NCI-H146 (cell line): ENCODE results near the gene HBQ1.
"Not testable (repeated sequence)": the region's sequence is repeated elsewhere in the genome, so short reads cannot be mapped to it uniquely, and the experiment has no call there.

Experiments used
- DNase-seq: peaks from one replicate; lab custom pipeline; 2025; lab: John Stamatoyannopoulos, UW

HBQ1 gene

DNA sequence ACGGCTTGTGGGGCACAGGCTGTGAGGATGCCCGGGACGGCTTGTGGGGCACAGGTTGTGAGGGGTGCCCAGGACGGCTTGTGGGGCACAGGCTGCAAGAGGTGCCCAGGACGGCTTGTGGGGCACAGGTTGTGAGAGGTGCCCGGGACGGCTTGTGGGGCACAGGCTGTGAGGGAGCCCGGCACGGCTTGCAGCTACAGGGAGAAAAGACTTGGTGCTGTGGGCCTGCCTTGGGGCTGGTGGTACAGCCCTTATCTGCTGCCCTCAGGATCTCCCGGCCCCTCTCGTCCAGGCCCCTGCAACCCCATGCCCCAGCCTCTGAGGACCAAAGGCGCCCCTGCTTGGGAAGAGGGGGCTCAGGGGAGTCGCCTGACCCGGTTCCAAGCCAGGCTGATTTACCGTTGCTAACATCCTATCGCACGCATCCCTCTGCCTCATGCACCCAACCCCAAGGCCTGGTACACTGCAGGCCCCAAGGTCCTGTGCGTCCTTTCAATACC is 19.5 kb upstream of the HBQ1 start:
- DNase-seq: no peak

DNA sequence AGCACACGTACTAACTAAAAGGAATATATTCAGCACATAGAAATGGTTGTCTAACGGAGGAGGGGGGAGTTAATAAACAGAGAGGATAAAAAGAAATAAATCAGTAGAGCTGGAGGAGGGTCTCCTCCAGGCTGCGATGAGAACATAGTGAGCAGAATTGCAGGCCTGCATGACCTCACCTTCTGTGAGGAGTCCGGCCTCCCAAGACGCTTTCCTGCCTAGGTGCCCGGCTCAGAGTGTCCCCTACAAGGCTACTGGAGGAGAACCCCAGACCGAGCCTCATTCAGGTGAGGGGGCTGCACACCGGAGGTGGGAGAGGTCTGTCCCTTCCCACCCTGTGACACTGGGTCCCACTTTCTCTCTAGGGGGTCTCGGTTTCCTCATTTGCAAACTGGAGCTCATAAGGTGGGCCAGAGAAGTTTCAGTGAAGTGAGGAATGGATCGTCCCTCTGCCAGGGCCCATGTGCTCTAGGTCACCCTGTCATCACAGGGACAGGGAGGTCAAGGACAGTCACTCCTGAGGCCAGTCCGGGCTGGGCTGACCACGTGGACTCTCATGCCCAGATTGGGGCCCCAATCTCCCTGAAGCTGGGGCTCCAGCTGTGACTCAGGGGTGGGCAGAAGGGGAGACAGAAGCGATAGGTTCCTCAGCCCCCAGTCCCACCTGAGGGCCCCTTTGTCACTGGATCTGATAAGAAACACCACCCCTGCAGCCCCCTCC is 17.8 kb upstream of the HBQ1 start:
- DNase-seq: no peak

DNA sequence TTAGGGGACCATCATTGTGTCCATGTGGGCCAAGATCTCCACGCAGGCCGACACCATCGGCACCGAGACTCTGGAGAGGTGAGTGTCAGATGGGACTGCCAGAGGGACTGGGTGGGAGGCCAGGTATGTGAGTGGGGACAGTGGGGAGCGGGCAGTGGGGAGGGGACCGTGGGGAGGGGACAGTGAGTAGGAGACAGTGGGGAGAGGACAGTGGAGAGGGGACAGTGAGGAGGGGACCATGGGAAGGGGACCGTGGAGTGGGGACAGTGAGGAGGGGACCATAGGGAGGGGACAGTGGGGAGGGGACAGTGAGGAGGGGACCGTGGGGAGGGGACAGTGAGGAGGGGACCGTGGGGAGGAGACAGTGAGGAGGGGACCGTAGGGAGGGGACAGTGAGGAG is 17.1 kb upstream of the HBQ1 start:
- DNase-seq: not testable (repeated sequence)

DNA sequence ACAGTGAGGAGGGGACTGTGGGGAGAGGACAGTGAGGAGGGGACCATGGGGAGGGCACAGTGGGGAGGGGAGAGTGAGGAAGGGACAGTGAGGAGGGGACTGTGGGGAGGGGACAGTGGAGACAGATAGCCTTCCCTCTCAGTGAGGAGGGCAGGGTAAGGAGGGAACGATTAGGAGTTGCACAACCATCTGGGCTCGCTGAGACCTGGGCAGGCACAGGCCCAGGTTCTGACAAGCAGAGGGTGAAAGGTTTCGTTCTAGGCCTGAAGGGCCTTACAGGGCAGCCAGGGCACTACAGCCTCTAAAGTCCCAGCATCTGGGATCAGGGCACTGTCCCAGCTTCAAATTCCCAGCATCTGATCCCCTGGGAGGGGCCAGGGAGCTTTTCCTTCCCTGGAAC is 16.6 kb upstream of the HBQ1 start:
- not testable (repeated sequence) for DNase-seq

DNA sequence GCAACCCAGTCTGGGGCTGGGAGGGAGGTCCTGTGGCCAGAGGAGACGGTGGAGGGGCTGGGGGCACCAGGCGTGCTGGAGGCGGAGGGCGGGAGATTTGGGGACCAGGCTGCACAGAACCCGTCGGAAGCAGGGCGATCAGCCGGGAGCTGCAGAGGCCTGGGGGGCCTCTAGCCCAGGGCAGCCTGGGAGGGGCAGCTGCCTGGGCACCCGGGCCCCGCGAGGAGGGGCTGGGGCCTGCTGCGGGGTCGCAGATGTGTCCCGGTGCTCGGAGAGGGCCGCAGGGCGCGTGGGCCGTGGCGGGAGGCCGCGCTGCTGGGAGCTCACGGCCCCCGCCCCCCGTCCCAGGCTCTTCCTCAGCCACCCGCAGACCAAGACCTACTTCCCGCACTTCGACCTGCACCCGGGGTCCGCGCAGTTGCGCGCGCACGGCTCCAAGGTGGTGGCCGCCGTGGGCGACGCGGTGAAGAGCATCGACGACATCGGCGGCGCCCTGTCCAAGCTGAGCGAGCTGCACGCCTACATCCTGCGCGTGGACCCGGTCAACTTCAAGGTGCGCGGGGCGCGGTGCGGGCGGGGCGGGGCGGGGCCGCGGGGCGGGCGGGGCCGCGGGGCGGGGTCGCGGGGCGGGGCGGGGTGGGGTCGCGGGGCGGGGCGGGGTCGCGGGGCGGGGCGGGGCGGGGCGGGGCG is 16.0 kb upstream of the HBQ1 start:
- DNase-seq: not testable (repeated sequence)

DNA sequence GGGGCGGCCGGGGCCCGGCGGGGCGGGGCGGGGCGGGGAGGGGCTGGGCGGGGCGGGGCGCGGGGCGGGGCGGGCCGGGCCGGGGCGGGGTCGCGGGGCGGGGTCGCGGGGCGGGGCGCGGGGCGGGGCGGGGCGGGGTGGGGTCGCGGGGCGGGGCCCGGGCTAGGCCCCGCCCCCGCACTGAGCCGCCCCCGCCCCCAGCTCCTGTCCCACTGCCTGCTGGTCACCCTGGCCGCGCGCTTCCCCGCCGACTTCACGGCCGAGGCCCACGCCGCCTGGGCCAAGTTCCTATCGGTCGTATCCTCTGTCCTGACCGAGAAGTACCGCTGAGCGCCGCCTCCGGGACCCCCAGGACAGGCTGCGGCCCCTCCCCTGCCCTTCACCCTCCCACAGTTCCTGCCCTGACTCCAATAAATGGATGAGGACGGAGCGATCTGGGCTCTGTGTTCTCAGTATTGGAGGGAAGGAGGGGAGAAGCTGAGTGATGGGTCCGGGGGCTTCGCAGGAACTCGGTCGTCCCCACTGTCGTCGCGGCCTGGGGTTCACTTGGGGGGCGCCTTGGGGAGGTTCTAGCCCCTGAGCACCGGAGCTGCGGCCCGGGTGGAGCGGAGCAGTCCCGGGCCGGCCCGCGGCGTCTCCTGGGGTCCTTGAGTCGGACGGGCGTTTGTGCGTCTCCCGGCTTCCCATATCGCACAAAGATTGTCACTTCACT is 15.3 kb upstream of the HBQ1 start:
- no peak for DNase-seq

DNA sequence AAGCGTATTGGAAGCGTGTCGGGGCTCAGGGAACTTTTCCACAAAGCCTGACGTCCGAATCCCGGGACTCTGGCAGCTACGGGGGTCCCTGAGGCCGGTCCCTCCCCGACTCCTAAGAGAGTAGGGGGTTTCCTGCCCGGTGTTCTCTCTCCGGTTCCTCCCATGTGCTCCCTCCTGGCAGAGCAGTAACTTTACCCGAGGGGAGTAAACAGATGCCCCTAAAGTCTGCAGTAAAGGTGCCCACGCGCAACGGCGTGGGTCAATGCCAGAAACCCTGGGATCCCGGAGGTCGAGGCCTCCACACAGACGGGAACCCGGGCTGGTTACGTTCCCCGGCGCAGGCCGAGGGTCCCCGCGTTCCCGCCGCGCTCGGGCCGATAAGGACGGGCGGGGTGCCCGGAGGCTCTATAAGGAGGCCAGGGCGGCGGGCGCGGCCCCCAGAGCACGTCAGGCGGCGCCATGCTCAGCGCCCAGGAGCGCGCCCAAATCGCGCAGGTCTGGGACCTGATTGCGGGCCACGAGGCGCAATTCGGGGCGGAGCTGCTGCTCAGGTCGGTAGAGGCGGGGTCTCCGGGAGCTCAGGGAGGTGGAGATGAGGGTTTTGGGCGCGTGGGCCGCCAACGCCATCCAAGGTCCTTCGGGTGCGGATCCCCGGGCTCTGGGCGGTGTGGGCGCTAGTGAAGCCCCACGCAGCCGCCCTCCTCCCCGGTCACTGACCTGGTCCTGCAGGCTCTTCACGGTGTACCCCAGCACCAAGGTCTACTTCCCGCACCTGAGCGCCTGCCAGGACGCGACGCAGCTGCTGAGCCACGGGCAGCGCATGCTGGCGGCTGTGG is 14.5 kb upstream of the HBQ1 start, which contains the start of gene HBM:
Gene HBM (plus strand): TSS at position 440 of the 836 bp plus-strand sequence. CDS start 20 bp downstream, at position 460.
- peak; percentile 52 for DNase-seq

DNA sequence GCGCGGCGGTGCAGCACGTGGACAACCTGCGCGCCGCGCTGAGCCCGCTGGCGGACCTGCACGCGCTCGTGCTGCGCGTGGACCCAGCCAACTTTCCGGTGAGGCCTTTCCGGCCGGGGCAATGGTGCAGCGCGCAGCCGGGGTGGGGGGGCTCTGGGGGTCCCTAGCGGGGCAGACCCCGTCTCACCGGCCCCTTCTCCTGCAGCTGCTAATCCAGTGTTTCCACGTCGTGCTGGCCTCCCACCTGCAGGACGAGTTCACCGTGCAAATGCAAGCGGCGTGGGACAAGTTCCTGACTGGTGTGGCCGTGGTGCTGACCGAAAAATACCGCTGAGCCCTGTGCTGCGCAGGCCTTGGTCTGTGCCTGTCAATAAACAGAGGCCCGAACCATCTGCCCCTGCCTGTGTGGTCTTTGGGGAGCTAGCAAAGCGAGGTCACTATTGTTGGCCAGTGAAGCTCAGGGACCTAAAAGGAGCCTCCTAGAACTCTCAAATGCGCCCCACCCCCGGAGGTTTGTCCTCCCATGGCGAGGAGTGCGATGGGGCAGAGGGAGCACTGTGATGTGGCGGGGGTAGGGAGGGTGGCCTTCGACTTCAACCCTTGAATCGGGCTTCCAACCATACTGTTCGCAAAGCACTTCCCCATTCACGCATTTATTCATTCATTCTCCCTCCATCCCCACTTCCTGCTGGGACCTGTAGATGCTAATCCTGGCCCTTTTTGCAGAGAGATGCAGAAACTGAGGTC is 13.7 kb upstream of the HBQ1 start:
- no peak for DNase-seq

DNA sequence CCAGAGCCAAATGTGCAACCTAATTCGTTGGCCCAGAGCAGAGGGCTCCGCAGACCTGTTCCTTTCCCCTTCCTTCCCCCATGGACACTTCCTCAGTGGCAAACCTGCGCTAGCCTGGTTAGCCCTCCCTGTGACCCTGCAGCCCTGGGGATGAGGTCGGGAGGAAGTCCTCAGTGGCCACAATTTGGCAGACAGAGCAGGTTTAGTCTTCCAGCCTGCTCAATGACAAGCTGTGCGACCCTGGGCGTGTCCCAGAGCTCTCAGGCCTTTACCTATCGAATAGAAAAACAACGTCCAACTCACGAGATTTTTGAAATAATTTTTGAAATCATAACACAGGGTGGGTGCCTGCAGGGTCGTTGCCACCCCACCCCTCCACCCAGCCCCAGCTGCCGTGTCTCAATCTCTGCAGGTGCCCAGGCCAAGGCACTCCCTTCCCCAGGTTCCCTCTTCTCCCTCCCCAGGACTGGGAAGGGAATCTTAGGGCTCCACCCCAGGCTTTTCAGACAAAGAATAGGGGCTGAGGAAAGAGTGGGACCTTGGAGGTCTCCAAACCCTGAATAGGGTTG is 13.1 kb upstream of the HBQ1 start:
- no peak for DNase-seq

DNA sequence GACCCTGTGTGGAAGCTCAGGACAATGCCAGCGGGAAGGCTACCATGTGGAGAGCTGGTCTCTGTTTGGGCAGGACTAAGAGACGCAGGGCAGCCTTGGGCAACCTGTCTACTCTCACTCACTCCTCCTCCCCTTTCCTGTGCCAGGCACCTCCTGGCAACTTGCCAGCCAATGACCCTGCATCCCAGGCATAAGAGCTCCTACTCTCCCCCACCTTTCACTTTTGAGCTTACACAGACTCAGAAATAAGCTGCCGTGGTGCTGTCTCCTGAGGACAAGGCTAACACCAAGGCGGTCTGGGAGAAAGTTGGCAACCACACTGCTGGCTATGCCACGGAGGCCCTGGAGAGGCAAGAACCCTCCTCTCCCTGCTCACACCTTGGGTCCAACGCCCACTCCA is 11.8 kb upstream of the HBQ1 start:
- no peak for DNase-seq

DNA sequence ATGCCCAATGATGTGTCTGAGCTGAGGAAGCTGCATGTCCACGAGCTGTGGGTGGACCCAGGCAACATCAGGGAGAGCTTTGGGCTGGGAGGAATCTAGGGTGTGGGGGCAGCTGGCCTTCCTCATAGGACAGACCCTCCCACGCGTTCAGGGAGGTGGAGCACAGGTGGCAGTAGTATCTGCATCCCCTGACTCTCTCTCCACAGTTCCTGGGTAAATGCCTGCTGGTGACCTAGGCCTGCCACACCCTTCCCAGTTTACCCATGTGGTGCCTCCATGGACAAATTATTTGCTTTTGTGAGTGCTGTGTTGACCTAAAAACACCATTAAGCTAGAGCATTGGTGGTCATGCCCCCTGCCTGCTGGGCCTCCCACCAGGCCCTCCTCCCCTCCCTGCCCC is 11.2 kb upstream of the HBQ1 start:
- DNase-seq: peak; percentile 33

DNA sequence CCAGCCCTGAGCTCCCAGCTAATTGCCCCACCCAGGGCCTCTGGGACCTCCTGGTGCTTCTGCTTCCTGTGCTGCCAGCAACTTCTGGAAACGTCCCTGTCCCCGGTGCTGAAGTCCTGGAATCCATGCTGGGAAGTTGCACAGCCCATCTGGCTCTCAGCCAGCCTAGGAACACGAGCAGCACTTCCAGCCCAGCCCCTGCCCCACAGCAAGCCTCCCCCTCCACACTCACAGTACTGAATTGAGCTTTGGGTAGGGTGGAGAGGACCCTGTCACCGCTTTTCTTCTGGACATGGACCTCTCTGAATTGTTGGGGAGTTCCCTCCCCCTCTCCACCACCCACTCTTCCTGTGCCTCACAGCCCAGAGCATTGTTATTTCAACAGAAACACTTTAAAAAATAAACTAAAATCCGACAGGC is 10.2 kb upstream of the HBQ1 start:
- DNase-seq: not testable (repeated sequence)

DNA sequence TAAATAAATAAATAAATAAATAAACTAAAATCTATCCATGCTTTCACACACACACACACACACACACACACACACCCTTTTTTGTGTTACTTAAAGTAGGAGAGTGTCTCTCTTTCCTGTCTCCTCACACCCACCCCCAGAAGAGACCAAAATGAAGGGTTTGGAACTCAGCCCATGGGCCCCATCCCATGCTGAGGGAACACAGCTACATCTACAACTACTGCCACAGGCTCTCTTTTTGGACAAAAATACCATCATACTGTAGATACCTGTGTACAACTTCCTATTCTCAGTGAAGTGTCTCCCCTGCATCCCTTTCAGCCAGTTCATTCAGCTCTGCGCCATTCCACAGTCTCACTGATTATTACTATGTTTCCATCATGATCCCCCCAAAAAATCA is 9.5 kb upstream of the HBQ1 start:
- DNase-seq: no peak

DNA sequence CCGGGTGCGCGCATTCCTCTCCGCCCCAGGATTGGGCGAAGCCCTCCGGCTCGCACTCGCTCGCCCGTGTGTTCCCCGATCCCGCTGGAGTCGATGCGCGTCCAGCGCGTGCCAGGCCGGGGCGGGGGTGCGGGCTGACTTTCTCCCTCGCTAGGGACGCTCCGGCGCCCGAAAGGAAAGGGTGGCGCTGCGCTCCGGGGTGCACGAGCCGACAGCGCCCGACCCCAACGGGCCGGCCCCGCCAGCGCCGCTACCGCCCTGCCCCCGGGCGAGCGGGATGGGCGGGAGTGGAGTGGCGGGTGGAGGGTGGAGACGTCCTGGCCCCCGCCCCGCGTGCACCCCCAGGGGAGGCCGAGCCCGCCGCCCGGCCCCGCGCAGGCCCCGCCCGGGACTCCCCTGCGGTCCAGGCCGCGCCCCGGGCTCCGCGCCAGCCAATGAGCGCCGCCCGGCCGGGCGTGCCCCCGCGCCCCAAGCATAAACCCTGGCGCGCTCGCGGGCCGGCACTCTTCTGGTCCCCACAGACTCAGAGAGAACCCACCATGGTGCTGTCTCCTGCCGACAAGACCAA is 7.8 kb upstream of the HBQ1 start, which contains the start of gene HBA2:
Gene HBA2 (plus strand): TSS at position 503 of the 568 bp plus-strand sequence. CDS start 37 bp downstream, at position 540.
- DNase-seq: not testable (repeated sequence)

DNA sequence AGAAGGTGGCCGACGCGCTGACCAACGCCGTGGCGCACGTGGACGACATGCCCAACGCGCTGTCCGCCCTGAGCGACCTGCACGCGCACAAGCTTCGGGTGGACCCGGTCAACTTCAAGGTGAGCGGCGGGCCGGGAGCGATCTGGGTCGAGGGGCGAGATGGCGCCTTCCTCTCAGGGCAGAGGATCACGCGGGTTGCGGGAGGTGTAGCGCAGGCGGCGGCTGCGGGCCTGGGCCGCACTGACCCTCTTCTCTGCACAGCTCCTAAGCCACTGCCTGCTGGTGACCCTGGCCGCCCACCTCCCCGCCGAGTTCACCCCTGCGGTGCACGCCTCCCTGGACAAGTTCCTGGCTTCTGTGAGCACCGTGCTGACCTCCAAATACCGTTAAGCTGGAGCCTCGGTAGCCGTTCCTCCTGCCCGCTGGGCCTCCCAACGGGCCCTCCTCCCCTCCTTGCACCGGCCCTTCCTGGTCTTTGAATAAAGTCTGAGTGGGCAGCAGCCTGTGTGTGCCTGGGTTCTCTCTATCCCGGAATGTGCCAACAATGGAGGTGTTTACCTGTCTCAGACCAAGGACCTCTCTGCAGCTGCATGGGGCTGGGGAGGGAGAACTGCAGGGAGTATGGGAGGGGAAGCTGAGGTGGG is 6.9 kb upstream of the HBQ1 start:
- not testable (repeated sequence) for DNase-seq

DNA sequence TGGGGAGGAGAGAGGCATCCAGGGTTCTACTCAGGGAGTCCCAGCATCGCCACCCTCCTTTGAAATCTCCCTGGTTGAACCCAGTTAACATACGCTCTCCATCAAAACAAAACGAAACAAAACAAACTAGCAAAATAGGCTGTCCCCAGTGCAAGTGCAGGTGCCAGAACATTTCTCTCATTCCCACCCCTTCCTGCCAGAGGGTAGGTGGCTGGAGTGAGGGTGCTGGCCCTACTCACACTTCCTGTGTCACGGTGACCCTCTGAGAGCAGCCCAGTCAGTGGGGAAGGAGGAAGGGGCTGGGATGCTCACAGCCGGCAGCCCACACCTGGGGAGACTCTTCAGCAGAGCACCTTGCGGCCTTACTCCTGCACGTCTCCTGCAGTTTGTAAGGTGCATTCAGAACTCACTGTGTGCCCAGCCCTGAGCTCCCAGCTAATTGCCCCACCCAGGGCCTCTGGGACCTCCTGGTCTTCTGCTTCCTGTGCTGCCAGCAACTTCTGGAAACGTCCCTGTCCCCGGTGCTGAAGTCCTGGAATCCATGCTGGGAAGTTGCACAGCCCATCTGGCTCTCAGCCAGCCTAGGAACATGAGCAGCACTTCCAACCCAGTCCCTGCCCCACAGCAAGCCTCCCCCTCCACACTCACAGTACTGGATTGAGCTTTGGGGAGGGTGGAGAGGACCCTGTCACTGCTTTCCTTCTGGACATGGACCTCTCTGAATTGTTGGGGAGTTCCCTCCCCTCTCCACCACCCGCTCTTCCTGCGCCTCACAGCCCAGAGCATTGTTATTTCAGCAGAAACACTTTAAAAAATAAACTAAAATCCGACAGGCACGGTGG is 6.1 kb upstream of the HBQ1 start:
- not testable (repeated sequence) for DNase-seq

DNA sequence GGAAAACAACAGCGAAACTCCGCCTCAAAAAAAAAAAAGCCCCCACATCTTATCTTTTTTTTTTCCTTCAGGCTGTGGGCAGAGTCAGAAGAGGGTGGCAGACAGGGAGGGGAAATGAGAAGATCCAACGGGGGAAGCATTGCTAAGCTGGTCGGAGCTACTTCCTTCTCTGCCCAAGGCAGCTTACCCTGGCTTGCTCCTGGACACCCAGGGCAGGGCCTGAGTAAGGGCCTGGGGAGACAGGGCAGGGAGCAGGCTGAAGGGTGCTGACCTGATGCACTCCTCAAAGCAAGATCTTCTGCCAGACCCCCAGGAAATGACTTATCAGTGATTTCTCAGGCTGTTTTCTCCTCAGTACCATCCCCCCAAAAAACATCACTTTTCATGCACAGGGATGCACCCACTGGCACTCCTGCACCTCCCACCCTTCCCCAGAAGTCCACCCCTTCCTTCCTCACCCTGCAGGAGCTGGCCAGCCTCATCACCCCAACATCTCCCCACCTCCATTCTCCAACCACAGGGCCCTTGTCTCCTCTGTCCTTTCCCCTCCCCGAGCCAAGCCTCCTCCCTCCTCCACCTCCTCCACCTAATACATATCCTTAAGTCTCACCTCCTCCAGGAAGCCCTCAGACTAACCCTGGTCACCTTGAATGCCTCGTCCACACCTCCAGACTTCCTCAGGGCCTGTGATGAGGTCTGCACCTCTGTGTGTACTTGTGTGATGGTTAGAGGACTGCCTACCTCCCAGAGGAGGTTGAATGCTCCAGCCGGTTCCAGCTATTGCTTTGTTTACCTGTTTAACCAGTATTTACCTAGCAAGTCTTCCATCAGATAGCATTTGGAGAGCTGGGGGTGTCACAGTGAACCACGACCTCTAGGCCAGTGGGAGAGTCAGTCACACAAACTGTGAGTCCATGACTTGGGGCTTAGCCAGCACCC is 5.0 kb upstream of the HBQ1 start:
- DNase-seq: no peak

DNA sequence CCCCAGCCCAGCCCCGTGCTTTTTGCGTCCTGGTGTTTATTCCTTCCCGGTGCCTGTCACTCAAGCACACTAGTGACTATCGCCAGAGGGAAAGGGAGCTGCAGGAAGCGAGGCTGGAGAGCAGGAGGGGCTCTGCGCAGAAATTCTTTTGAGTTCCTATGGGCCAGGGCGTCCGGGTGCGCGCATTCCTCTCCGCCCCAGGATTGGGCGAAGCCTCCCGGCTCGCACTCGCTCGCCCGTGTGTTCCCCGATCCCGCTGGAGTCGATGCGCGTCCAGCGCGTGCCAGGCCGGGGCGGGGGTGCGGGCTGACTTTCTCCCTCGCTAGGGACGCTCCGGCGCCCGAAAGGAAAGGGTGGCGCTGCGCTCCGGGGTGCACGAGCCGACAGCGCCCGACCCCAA is 4.3 kb upstream of the HBQ1 start:
- not testable (repeated sequence) for DNase-seq
